ENCODE data around the gene CD3G.

Gene CD3G

GRCh38 chr11:118322721-118323120 lies 21.4 kb upstream of the CD3G start:
- Histone ChIP-seq H3K4me1 (ENCODE audit: control insufficient read depth, insufficient read depth, low read length) (no peaks in the 10 kb centered on the region), H3K36me3 (ENCODE audit: control insufficient read depth in 2 of 2, insufficient read depth in 2 of 2, low read length in 2 of 2) (no peaks in the 10 kb centered on the region), H3K27me3 (ENCODE audit: control insufficient read depth in 1 of 2, insufficient read depth in 2 of 2, low read length in 2 of 2) (peaks cover 0 to 8% of the 10 kb centered on the region in 2 donors), H3K4me3 (ENCODE audit: low read length in 2 of 2) (no peak overlapping the region), H3K27ac (ENCODE audit: low read length) (no peak overlapping the region), H3K9ac (ENCODE audit: low read length in 2 of 2) (no peak overlapping the region), H3K9me3 (ENCODE audit: control insufficient read depth in 2 of 2, low read length in 2 of 2) (no peaks in the 10 kb centered on the region)

- H3K27me3 ChIP-seq (ENCODE audit: control insufficient read depth in 1 of 2, insufficient read depth in 2 of 2, low read length in 2 of 2): peaks cover 0 to 8% of the 10 kb centered on the region in 2 donors
- no peaks in the 10 kb centered on the region for H3K4me1 ChIP-seq (ENCODE audit: control insufficient read depth, insufficient read depth, low read length)
- no peak overlapping the region for H3K4me3 ChIP-seq (ENCODE audit: low read length in 2 of 2)
- H3K9ac ChIP-seq (ENCODE audit: low read length in 2 of 2): no peak overlapping the region
- no peak overlapping the region for H3K27ac ChIP-seq (ENCODE audit: low read length)
- H3K36me3 ChIP-seq (ENCODE audit: control insufficient read depth in 2 of 2, insufficient read depth in 2 of 2, low read length in 2 of 2): no peaks in the 10 kb centered on the region
- H3K9me3 ChIP-seq (ENCODE audit: control insufficient read depth in 2 of 2, low read length in 2 of 2): no peaks in the 10 kb centered on the region
Measured at GRCh38 chr11:118325283-118325682, 18.9 kb upstream of the CD3G start.

GRCh38 chr11:118328745-118329144 lies 15.4 kb upstream of the CD3G start:
- H3K27ac ChIP-seq (ENCODE audit: low read length): no peak overlapping the region
- H3K9ac ChIP-seq (ENCODE audit: low read length in 2 of 2): no peak overlapping the region
- H3K27me3 ChIP-seq (ENCODE audit: control insufficient read depth in 1 of 2, insufficient read depth in 2 of 2, low read length in 2 of 2): no peaks in the 10 kb centered on the region
- H3K36me3 ChIP-seq (ENCODE audit: control insufficient read depth in 2 of 2, insufficient read depth in 2 of 2, low read length in 2 of 2): no peaks in the 10 kb centered on the region
- no peak overlapping the region for H3K4me3 ChIP-seq (ENCODE audit: low read length in 2 of 2)
- H3K4me1 ChIP-seq (ENCODE audit: control insufficient read depth, insufficient read depth, low read length): no peaks in the 10 kb centered on the region
- no peaks in the 10 kb centered on the region for H3K9me3 ChIP-seq (ENCODE audit: control insufficient read depth in 2 of 2, low read length in 2 of 2)

GRCh38 chr11:118334745-118335144 lies 9.4 kb upstream of the CD3G start:
- Histone ChIP-seq H3K4me3 (ENCODE audit: low read length in 2 of 2) (no peak overlapping the region), H3K27me3 (ENCODE audit: control insufficient read depth in 1 of 2, insufficient read depth in 2 of 2, low read length in 2 of 2) (peaks cover 6 to 7% of the 10 kb centered on the region in 2 donors), H3K9me3 (ENCODE audit: control insufficient read depth in 2 of 2, low read length in 2 of 2) (no peaks in the 10 kb centered on the region), H3K36me3 (ENCODE audit: control insufficient read depth in 2 of 2, insufficient read depth in 2 of 2, low read length in 2 of 2) (no peaks in the 10 kb centered on the region), H3K4me1 (ENCODE audit: control insufficient read depth, insufficient read depth, low read length) (no peaks in the 10 kb centered on the region), H3K27ac (ENCODE audit: low read length) (no peak overlapping the region), H3K9ac (ENCODE audit: low read length in 2 of 2) (no peak overlapping the region)

- no peak overlapping the region for H3K27ac ChIP-seq (ENCODE audit: low read length)
- peaks cover 6 to 14% of the 10 kb centered on the region in 2 donors for H3K27me3 ChIP-seq (ENCODE audit: control insufficient read depth in 1 of 2, insufficient read depth in 2 of 2, low read length in 2 of 2)
Measured at GRCh38 chr11:118338637-118339061, 5.5 kb upstream of the CD3G start.

GRCh38 chr11:118339281-118339961 lies 4.7 kb upstream of the CD3G start:
- Histone ChIP-seq H3K9ac (ENCODE audit: low read length in 2 of 2) (no peak overlapping the region), H3K27ac (ENCODE audit: low read length) (no peak overlapping the region), H3K27me3 (ENCODE audit: control insufficient read depth in 1 of 2, insufficient read depth in 2 of 2, low read length in 2 of 2) (peaks cover 13 to 14% of the 10 kb centered on the region in 2 donors), H3K9me3 (ENCODE audit: control insufficient read depth in 2 of 2, low read length in 2 of 2) (no peaks in the 10 kb centered on the region), H3K36me3 (ENCODE audit: control insufficient read depth in 2 of 2, insufficient read depth in 2 of 2, low read length in 2 of 2) (no peaks in the 10 kb centered on the region), H3K4me1 (ENCODE audit: control insufficient read depth, insufficient read depth, low read length) (no peaks in the 10 kb centered on the region), H3K4me3 (ENCODE audit: low read length in 2 of 2) (no peak overlapping the region)

More at GRCh38 chr11:118338637-118339061, 5.5 kb upstream of the CD3G start:
- Histone ChIP-seq H3K36me3 (ENCODE audit: control insufficient read depth in 2 of 2, insufficient read depth in 2 of 2, low read length in 2 of 2) (no peaks in the 10 kb centered on the region), H3K9ac (ENCODE audit: low read length in 2 of 2) (no peak overlapping the region), H3K4me3 (ENCODE audit: low read length in 2 of 2) (no peak overlapping the region), H3K9me3 (ENCODE audit: control insufficient read depth in 2 of 2, low read length in 2 of 2) (no peaks in the 10 kb centered on the region), H3K4me1 (ENCODE audit: control insufficient read depth, insufficient read depth, low read length) (no peaks in the 10 kb centered on the region)

GRCh38 chr11:118340449-118340848 lies 3.7 kb upstream of the CD3G start:
- Histone ChIP-seq H3K4me1 (ENCODE audit: control insufficient read depth, insufficient read depth, low read length) (no peaks in the 10 kb centered on the region), H3K27ac (ENCODE audit: low read length) (no peak overlapping the region), H3K4me3 (ENCODE audit: low read length in 2 of 2) (no peak overlapping the region), H3K36me3 (ENCODE audit: control insufficient read depth in 2 of 2, insufficient read depth in 2 of 2, low read length in 2 of 2) (no peaks in the 10 kb centered on the region), H3K9ac (ENCODE audit: low read length in 2 of 2) (no peak overlapping the region), H3K27me3 (ENCODE audit: control insufficient read depth in 1 of 2, insufficient read depth in 2 of 2, low read length in 2 of 2) (peaks cover 13 to 16% of the 10 kb centered on the region in 2 donors), H3K9me3 (ENCODE audit: control insufficient read depth in 2 of 2, low read length in 2 of 2) (no peaks in the 10 kb centered on the region)

- H3K4me3 ChIP-seq (ENCODE audit: low read length in 2 of 2): no peak overlapping the region
- H3K9ac ChIP-seq (ENCODE audit: low read length in 2 of 2): no peak overlapping the region
- no peak overlapping the region for H3K27ac ChIP-seq (ENCODE audit: low read length)
Measured at GRCh38 chr11:118341261-118341660, 2.9 kb upstream of the CD3G start.

GRCh38 chr11:118341815-118342489 lies 2.2 kb upstream of the CD3G start:
- Histone ChIP-seq H3K36me3 (ENCODE audit: control insufficient read depth in 2 of 2, insufficient read depth in 2 of 2, low read length in 2 of 2) (no peaks in the 10 kb centered on the region), H3K4me1 (ENCODE audit: control insufficient read depth, insufficient read depth, low read length) (no peaks in the 10 kb centered on the region), H3K4me3 (ENCODE audit: low read length in 2 of 2) (no peak overlapping the region), H3K27me3 (ENCODE audit: control insufficient read depth in 1 of 2, insufficient read depth in 2 of 2, low read length in 2 of 2) (peaks cover 13 to 16% of the 10 kb centered on the region in 2 donors), H3K9ac (ENCODE audit: low read length in 2 of 2) (no peak overlapping the region), H3K9me3 (ENCODE audit: control insufficient read depth in 2 of 2, low read length in 2 of 2) (no peaks in the 10 kb centered on the region), H3K27ac (ENCODE audit: low read length) (no peak overlapping the region)

More at GRCh38 chr11:118341261-118341660, 2.9 kb upstream of the CD3G start:
- H3K4me1 ChIP-seq (ENCODE audit: control insufficient read depth, insufficient read depth, low read length): no peaks in the 10 kb centered on the region
- H3K9me3 ChIP-seq (ENCODE audit: control insufficient read depth in 2 of 2, low read length in 2 of 2): no peaks in the 10 kb centered on the region
- H3K36me3 ChIP-seq (ENCODE audit: control insufficient read depth in 2 of 2, insufficient read depth in 2 of 2, low read length in 2 of 2): no peaks in the 10 kb centered on the region
- peaks cover 13 to 16% of the 10 kb centered on the region in 2 donors for H3K27me3 ChIP-seq (ENCODE audit: control insufficient read depth in 1 of 2, insufficient read depth in 2 of 2, low read length in 2 of 2)

GRCh38 chr11:118342503-118343161 lies 1.5 kb upstream of the CD3G start, which contains the start of gene CD3D:
TSS of gene CD3D (minus strand) at chr11:118342705. CDS start at chr11:118342607, 98 bp downstream.
- Histone ChIP-seq H3K27me3 (ENCODE audit: control insufficient read depth in 1 of 2, insufficient read depth in 2 of 2, low read length in 2 of 2) (peaks cover 13 to 16% of the 10 kb centered on the region in 2 donors), H3K36me3 (ENCODE audit: control insufficient read depth in 2 of 2, insufficient read depth in 2 of 2, low read length in 2 of 2) (no peaks in the 10 kb centered on the region), H3K9ac (ENCODE audit: low read length in 2 of 2) (no peak within 1 kb of the TSS), H3K9me3 (ENCODE audit: control insufficient read depth in 2 of 2, low read length in 2 of 2) (no peaks in the 10 kb centered on the region), H3K4me1 (ENCODE audit: control insufficient read depth, insufficient read depth, low read length) (no peaks in the 10 kb centered on the region), H3K27ac (ENCODE audit: low read length) (no peak within 1 kb of the TSS), H3K4me3 (ENCODE audit: low read length in 2 of 2) (no peak within 1 kb of the TSS)

Measured in stomach smooth muscle (tissue), 2 donors.